HPDE6-E6E7 (cell line): ENCODE measurements around the gene TENT5C.

Source experiments
- DNase-seq: peaks from one replicate; pipeline ENCODE4 v3.0.0; 2011; ENCODE audit warnings: missing footprints; ENCODE audit errors: extremely low spot score

The TENT5C gene

DNA sequence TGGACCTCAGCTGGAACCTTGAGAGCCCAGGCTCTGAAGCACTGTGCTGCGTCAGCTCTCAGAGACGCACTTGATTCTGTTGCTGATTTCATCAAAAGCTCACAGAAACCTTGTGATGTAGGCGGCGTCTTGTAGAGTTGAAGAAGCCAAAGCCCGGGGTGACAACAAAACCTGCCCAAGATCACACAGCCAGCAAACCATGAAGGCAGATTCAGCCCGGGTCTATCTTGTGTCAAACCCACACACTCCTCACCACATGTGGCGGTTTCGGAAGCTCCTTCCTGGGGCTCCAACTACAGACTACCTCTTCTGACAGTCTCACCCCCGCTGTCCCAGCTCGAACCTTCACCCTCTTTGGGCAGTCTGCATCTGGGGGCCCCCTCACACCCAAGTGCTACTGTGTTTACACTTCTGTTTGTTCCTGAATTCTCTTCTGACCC is 50.4 kb downstream of the TENT5C start:
- DNase-seq: no peak

DNA sequence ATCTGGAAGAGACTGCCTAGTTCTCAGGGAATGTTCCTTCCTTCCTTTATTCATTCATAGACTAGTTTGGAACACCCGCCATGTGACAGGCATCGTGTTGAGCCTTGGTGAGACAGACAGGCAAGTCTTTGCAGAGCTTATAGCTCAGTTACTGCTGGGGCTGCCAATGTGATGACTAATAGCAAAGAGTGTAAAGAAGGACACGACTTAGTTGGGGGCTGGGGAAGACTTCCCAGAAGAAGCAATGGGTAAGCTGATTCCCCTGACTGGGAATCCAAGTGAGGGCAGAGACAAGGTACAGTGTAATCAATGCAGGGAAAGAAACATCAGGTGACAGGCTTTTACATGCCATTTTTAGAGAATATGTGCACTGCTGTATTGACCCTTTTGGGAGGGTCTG is 51.2 kb downstream of the TENT5C start:
- peak; percentile 87 for DNase-seq

DNA sequence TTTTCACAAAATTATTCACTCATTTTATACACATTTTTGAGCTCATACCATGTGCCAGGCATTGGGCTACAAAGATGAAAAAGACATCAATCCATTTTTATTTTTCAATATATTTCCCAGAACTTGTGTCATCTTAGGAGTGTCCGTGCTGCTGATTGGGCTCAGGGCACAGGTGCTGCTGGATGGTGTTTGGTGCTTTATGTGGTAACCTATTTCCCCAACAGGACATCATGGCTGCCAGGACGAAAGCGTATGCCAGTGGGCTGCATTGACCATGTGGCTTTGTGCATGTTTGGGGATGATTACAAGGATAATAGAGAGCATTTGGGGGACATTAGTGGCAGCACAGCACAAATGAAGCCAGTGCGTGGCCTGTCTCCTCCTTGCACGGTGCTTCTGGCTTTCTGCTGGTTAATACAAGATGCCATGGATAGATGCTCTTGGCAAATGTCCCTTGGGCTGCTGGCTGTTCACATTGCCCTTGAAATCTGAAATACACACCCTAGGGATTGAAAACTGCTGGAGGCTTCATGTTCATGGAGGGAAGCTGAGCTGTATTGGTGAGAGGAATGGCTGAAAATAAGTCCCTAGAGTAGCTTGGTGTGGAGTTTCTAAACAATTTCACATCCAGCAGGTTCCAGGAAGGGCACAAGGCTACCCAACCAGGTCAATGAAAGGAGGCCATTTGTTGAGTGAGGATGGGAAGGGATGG is 52.3 kb downstream of the TENT5C start:
- no peak for DNase-seq

GRCh38 chr1:117658676-117659075 is 52.8 kb downstream of the TENT5C start:
- DNase-seq: no peak

GRCh38 chr1:117659550-117660270 is 53.9 kb downstream of the TENT5C start:
- no peak for DNase-seq

- DNase-seq: no peak
These were observed 54.6 kb downstream of the TENT5C start for GRCh38 chr1:117660271-117660965.

DNA sequence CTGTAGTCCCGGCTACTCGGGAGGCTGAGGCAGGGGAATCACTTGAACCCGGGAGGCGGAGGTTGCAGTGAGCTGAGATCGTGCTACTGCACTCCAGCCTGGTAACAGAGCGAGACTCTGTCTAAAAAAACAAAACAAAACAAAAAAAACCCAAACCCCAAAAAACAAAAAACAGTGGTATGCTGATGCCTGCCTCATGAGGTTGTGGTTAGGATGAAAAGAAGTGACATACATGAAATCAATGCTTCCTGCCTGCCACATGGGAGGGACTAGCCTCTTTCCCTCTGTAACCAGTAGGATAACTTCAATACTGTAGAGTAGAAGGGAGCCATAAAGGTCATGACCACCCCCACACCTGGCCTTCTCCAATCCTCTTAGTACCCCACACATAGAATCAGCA is 55.2 kb downstream of the TENT5C start:
- DNase-seq: no peak

GRCh38 chr1:117662667-117663066 is 56.8 kb downstream of the TENT5C start:
- no peak for DNase-seq

- no peak for DNase-seq
These were observed 57.5 kb downstream of the TENT5C start for GRCh38 chr1:117663156-117663902.

DNA sequence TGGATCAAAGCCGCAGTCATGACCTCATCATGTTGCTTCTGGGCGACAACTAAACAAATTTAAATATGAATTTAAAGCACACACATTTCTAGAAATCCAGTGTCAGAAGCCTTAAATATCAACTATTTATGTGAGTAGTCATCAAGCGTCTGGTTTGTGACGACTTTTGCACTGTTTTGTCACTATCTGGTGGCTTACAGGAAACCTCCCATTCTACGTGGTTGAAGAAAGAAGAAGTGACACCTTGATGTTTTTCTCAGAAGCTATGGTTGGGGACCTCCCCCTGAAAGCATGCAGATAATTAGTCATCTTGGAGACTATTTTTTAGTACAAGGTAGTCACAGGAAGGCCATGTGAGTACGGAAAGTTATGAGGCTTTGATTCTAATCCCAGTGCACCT is 58.5 kb downstream of the TENT5C start:
- DNase-seq: no peak

GRCh38 chr1:117665556-117666270 is 59.9 kb downstream of the TENT5C start:
- DNase-seq: no peak

- no peak for DNase-seq
These were observed 63.7 kb downstream of the TENT5C start for GRCh38 chr1:117669572-117669971.

DNA sequence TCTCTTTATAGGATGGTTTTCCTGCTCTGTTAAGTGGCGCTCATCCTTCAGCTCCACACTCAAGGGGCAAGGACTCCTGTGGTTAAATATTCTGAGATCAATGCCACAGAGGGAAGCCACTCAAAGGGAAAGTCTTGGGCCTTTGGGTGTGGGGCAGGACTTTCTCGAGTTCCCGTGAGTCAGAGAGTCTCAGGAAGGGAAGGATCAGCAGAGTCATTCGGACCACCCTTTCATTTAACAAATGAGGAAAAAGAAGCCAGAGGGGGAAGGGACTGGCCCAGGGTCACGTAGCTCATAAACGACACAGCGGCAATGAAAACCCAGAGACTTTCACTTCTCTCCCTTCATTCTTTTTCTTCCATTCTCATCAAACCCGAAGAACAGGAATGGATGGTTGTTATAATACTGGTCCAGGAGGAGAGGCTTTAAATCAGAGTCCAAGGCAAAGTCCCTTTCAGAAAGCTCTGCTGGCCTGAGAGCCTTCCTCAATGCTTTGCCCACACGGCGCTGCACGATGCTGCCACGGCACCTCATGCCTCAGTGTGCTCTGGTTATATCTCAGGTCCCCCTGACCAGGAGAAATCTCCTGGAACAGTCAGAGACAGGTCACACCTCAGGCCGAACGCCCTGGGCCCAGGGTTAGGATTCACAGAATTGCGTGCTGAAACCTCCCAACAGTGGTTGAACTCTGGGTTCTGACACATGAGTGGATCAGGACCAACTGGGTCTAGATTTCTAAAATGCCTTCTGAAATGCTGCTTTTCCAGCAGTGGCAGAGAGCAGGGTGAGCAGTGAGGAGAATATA is 65.3 kb downstream of the TENT5C start:
- DNase-seq: no peak

DNA sequence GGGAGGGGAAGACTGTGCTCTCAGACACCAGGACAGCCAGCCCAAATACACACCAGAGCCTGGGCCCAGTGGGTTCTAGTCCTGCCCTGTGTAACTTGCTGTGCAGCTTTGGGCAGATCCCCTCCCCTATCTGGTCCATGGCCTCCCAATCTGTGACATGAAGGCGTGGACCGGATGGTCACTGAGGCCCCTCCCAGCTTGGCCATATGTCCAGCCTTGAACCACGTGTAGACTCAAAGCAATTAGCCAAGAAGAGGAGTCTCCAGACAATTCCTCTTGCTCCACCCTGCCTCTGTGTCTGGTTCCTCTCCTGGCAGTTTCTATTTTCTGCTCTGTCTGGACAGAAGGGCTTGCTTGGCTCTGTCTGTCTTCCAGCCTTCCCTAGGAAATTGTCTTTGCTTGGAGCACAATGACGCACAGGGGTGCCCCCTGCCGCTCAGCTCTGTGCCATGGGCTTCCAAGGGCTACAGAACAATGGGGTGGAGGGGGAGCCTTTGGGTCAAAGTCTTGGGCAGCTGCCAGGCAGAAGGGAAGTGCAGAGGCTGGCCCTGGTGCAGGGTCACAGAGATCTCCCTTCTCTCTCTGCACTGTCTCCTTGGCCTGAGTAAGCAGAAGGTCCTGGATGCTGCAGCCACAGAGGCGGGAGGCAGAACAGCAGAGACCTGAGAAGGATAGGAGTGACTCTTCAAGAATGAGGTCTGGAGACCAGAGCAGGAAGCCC is 66.1 kb downstream of the TENT5C start:
- no peak for DNase-seq

DNA sequence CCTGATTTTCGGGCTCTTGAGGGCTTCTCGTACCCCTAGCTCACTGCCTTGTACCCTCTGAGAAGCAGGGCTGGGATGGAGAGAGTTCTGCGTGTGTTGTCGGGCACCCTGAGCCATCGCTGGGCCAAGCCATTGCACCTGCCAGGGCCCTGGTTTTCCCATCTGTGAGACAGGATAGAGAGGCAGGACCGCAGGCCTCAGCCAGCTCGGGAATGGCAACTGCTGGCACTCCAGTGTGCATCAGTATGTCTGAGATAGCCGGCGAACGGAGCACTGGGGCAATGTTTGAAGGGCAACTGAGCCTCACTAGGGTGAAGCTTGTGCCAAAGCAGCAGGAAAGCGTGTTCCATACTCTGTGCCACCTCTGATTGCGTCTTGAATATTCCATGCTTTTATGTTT is 66.9 kb downstream of the TENT5C start:
- no peak for DNase-seq

DNA sequence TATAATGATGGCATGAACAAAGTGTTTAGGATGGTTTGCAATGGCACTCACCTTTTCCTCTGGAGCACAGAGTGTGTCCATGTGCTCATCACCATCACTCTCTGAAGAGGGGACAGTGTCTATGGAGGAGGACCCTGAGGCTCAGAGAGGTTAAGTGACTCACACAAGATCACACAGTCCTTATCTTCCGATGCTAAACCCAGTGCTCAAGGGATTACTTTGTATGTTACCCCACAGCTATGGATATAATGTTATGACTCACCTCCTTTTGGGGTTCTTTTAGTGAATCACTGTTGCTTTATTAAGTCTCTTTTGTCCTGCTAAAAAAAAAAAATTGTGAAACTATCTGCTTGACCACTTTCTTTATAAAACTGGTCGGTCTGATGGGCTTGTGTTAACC is 67.6 kb downstream of the TENT5C start:
- DNase-seq: peak; percentile 29

- peak; percentile 35 for DNase-seq
These were observed 68.9 kb downstream of the TENT5C start for GRCh38 chr1:117674521-117675400.

- no peak for DNase-seq
These were observed 70.1 kb downstream of the TENT5C start for GRCh38 chr1:117675907-117676430.
